H1 (cell line): ENCODE results near the gene ABCC9. TPM values are rescaled to one million over a fixed set of nuclear protein-coding genes. Genes with fewer than 3 reads are reported as not detected.

Experiments used
- RFX5 ChIP-seq: IDR thresholded peaks from 2 replicates; pipeline ENCODE4 v1.6.1; 2011; ENCODE audit warnings: low read depth, low read length, improper control_type of control experiment, borderline replicate concordance
- polyA plus RNA-seq, 7 experiments: library from polyadenylated mRNA; depleted of rRNA in 3 of 7; stranded (reverse) in 5 of 7; unstranded in 2 of 7; fragments of >200 nt in 5 of 7; fragments of 200-250 nt in 2 of 7; gene quantifications; 1 replicate in 5 of 7; 2 replicates in 1 of 7; 4 replicates in 1 of 7; pipeline versions ENCODE4 v1.2.1 to v1.2.3, GENCODE V29; 2011 to 2013; ENCODE audit warnings: missing spikeins in 2 of 7, mixed read lengths in 2 of 7
- total RNA-seq: library from RNA; stranded (reverse); fragmentation: NEBNext Ultra II Directional; extraction: Animal tissue kit (Norgen Biotek cat#: 25700); gene quantifications from 2 replicates; pipeline ENCODE4 v1.2.1, GENCODE V29; 2021

ABCC9 gene
- total and polyA plus RNA-seq, 2 of the 8 experiments (the other 6 are each of a cell fraction or from before 2014, with no cell fraction given): under 0.01 TPM; not detected in 1

DNA sequence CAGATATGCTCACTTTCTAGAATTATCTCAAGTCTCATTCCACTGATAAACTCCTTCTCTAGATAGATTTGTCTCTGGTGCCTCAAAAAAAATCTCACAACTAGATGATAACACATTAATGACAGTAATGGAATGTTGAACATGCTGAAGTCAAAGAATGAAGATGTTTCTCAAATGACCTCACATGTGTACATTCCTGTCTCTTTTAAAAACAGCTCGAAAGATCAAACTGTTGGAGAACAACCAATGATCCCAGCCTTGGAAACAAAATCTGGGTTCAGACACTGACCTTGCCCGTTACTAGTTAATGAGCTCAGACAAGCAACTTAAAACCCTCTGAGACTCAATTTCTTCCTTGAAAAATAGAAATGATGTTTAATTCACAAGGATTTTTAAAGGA, 122.0 kb downstream of the ABCC9 start (continued):
- no peak for TF ChIP-seq RFX5
